ENCODE results near the gene TRIM69. TPM values are rescaled to one million over a fixed set of nuclear protein-coding genes. Genes with fewer than 3 reads are reported as not detected.

Gene TRIM69
- total RNA-seq, 2 donors from 2014 or later, result 5.7 to 13.1 TPM

- peak; percentile 98 for DNase-seq
- no peaks in the 10 kb centered on the region for H3K36me3 Mint-ChIP-seq (ENCODE audit: low read depth)
- TF ChIP-seq, protein P1, sequence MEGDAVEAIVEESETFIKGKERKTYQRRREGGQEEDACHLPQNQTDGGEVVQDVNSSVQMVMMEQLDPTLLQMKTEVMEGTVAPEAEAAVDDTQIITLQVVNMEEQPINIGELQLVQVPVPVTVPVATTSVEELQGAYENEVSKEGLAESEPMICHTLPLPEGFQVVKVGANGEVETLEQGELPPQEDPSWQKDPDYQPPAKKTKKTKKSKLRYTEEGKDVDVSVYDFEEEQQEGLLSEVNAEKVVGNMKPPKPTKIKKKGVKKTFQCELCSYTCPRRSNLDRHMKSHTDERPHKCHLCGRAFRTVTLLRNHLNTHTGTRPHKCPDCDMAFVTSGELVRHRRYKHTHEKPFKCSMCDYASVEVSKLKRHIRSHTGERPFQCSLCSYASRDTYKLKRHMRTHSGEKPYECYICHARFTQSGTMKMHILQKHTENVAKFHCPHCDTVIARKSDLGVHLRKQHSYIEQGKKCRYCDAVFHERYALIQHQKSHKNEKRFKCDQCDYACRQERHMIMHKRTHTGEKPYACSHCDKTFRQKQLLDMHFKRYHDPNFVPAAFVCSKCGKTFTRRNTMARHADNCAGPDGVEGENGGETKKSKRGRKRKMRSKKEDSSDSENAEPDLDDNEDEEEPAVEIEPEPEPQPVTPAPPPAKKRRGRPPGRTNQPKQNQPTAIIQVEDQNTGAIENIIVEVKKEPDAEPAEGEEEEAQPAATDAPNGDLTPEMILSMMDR (conservative IDR thresholded peaks at IDR 0.05), result no peak
- Histone ChIP-seq H3K4me3 (ENCODE audit: low read length) (peak within 1 kb of the TSS; percentile 82), H3K9me3 (ENCODE audit: control insufficient read depth, low read length) (no peaks in the 10 kb centered on the region), H3K27me3 (ENCODE audit: control insufficient read depth, insufficient read depth, low read length, poor library complexity, severe bottlenecking) (peaks cover 10% of the 10 kb centered on the region), H3K9ac (ENCODE audit: extremely low read depth, low read length, poor library complexity, severe bottlenecking) (peak within 1 kb of the TSS; percentile 57), H3K4me1 (ENCODE audit: control insufficient read depth, insufficient read depth, low read length) (no peaks in the 10 kb centered on the region), H3K36me3 (ENCODE audit: control insufficient read depth, insufficient read depth, low read length) (peaks cover 2% of the 10 kb centered on the region), H3K27ac (ENCODE audit: low read depth, low read length) (peak within 1 kb of the TSS; percentile 30)
- peaks cover 5% of the 10 kb centered on the region for H3K4me1 Mint-ChIP-seq
- peak within 1 kb of the TSS; percentile 98 for H3K27ac Mint-ChIP-seq
- H3K4me3 Mint-ChIP-seq, result peak within 1 kb of the TSS; percentile 87
- WGBS, 2 experiments (ENCODE audit: insufficient coverage in 1 of 2, insufficient read length in 1 of 2), result 1% methylated on average over 28 to 37 of the region's 37 CpGs
- H3K27me3 Mint-ChIP-seq (ENCODE audit: insufficient read depth), result peaks cover 9% of the 10 kb centered on the region
- no peaks in the 10 kb centered on the region for H3K9me3 Mint-ChIP-seq
Measured at GRCh38 chr15:44711096-44711742, 25.1 kb upstream of the TRIM69 start, which contains the start of the genes B2M and PATL2. Gene B2M, plus strand, starts transcription at chr15:44711517. Its CDS starts 30 bp downstream, at chr15:44711547. Gene PATL2, minus strand, starts transcription at chr15:44711323. Its CDS starts 34,833 bp downstream, at chr15:44676490.

- Histone ChIP-seq H3K4me3 (ENCODE audit: low read length) (peak overlapping the region; percentile 82), H3K4me1 (ENCODE audit: control insufficient read depth, insufficient read depth, low read length) (no peaks in the 10 kb centered on the region), H3K9ac (ENCODE audit: extremely low read depth, low read length, poor library complexity, severe bottlenecking) (peak overlapping the region; percentile 57), H3K27ac (ENCODE audit: low read depth, low read length) (no peak overlapping the region), H3K9me3 (ENCODE audit: control insufficient read depth, low read length) (no peaks in the 10 kb centered on the region), H3K27me3 (ENCODE audit: control insufficient read depth, insufficient read depth, low read length, poor library complexity, severe bottlenecking) (peaks cover 10% of the 10 kb centered on the region), H3K36me3 (ENCODE audit: control insufficient read depth, insufficient read depth, low read length) (peaks cover 8% of the 10 kb centered on the region)
- DNase-seq, result peak; percentile 74
- H3K4me1 Mint-ChIP-seq, result peaks cover 5% of the 10 kb centered on the region
- no peaks in the 10 kb centered on the region for H3K9me3 Mint-ChIP-seq
- TF ChIP-seq, protein P1 (conservative IDR thresholded peaks at IDR 0.05), result no peak
- H3K36me3 Mint-ChIP-seq (ENCODE audit: low read depth), result no peaks in the 10 kb centered on the region
- H3K27me3 Mint-ChIP-seq (ENCODE audit: insufficient read depth), result peaks cover 9% of the 10 kb centered on the region
- H3K27ac Mint-ChIP-seq, result peak overlapping the region; percentile 98
- peak overlapping the region; percentile 87 for H3K4me3 Mint-ChIP-seq
- 6 to 23% methylated on average over 16 to 46 of the region's 46 CpGs for WGBS, 2 experiments (ENCODE audit: insufficient coverage in 1 of 2, insufficient read length in 1 of 2)
Measured at GRCh38 chr15:44711743-44712345, 24.5 kb upstream of the TRIM69 start.

- Mint-ChIP-seq H3K36me3 (ENCODE audit: low read depth) (peaks cover under 1% of the 10 kb centered on the region), H3K4me3 (peak overlapping the region; percentile 87), H3K9me3 (no peaks in the 10 kb centered on the region), H3K27ac (no peak overlapping the region), H3K27me3 (ENCODE audit: insufficient read depth) (peaks cover 9% of the 10 kb centered on the region), H3K4me1 (peaks cover 5% of the 10 kb centered on the region)
- Histone ChIP-seq H3K4me3 (ENCODE audit: low read length) (peak overlapping the region; percentile 82), H3K9ac (ENCODE audit: extremely low read depth, low read length, poor library complexity, severe bottlenecking) (no peak overlapping the region), H3K27me3 (ENCODE audit: control insufficient read depth, insufficient read depth, low read length, poor library complexity, severe bottlenecking) (peaks cover 10% of the 10 kb centered on the region), H3K27ac (ENCODE audit: low read depth, low read length) (no peak overlapping the region), H3K9me3 (ENCODE audit: control insufficient read depth, low read length) (no peaks in the 10 kb centered on the region), H3K4me1 (ENCODE audit: control insufficient read depth, insufficient read depth, low read length) (no peaks in the 10 kb centered on the region), H3K36me3 (ENCODE audit: control insufficient read depth, insufficient read depth, low read length) (peaks cover 14% of the 10 kb centered on the region)
- 86 to 90% methylated on average over 19 to 24 of the region's 24 CpGs for WGBS, 2 experiments (ENCODE audit: insufficient coverage in 1 of 2, insufficient read length in 1 of 2)
- TF ChIP-seq, protein P1 (conservative IDR thresholded peaks at IDR 0.05), result no peak
- DNase-seq, result no peak
Measured at GRCh38 chr15:44712346-44713005, 23.9 kb upstream of the TRIM69 start.
